AG08395 (cell line): ENCODE results near the gene VSIG10L2.

Experiments used
- DNase-seq: peaks from one replicate; pipeline ENCODE4 v3.0.0; 2012; ENCODE audit warnings: mixed read lengths, low spot score

Gene VSIG10L2

GRCh38 chr11:125947419-125948277, 1.8 kb downstream of the VSIG10L2 start:
- no peak for DNase-seq

- DNase-seq: no peak
Observed at GRCh38 chr11:125948278-125949051, 2.6 kb downstream of the VSIG10L2 start.

- no peak for DNase-seq
Observed at GRCh38 chr11:125949271-125950177, 3.7 kb downstream of the VSIG10L2 start.

GRCh38 chr11:125950178-125950490, 4.3 kb downstream of the VSIG10L2 start:
- DNase-seq: no peak

GRCh38 chr11:125950696-125951651, 5.1 kb downstream of the VSIG10L2 start:
- peak; percentile 62 for DNase-seq

GRCh38 chr11:125951731-125952130, 5.9 kb downstream of the VSIG10L2 start:
- DNase-seq: no peak

- no peak for DNase-seq
Observed at GRCh38 chr11:125952559-125952958, 6.7 kb downstream of the VSIG10L2 start.

GRCh38 chr11:125952973-125953372, 7.1 kb downstream of the VSIG10L2 start:
- no peak for DNase-seq

- no peak for DNase-seq
Observed at GRCh38 chr11:125953401-125953935, 7.6 kb downstream of the VSIG10L2 start.

- no peak for DNase-seq
Observed at GRCh38 chr11:125954123-125954944, 8.5 kb downstream of the VSIG10L2 start.

- no peak for DNase-seq
Observed at GRCh38 chr11:125954945-125955640, 9.2 kb downstream of the VSIG10L2 start.

GRCh38 chr11:125955856-125956255, 10.0 kb downstream of the VSIG10L2 start:
- no peak for DNase-seq

GRCh38 chr11:125956391-125957134, 10.7 kb downstream of the VSIG10L2 start:
- DNase-seq: no peak

GRCh38 chr11:125957618-125958332, 11.9 kb downstream of the VSIG10L2 start:
- DNase-seq: no peak

- no peak for DNase-seq
Observed at GRCh38 chr11:125958872-125959400, 13.1 kb downstream of the VSIG10L2 start.

- no peak for DNase-seq
Observed at GRCh38 chr11:125959511-125959910, 13.7 kb downstream of the VSIG10L2 start.

GRCh38 chr11:125959931-125960330, 14.1 kb downstream of the VSIG10L2 start:
- DNase-seq: no peak

- DNase-seq: no peak
Observed at GRCh38 chr11:125960771-125961170, 14.9 kb downstream of the VSIG10L2 start.
